NCI-H1105 treated with DMSO at 0.1 percent for 48 hours (cell line): ENCODE measurements around the gene PPIP5K1.
"Not testable (repeated sequence)": the region's sequence is repeated elsewhere in the genome, so short reads cannot be mapped to it uniquely, and the experiment has no call there.

Experiments
- DNase-seq: peaks from one replicate; lab custom pipeline; 2025; lab: John Stamatoyannopoulos, UW

Gene PPIP5K1

GRCh38 chr15:43589778-43590466 lies at the start of gene PPIP5K1:
PPIP5K1 (minus strand) TSS chr15:43590208; CDS start chr15:43584504, 5,704 bp downstream.
- DNase-seq: not testable (repeated sequence)

- DNase-seq: not testable (repeated sequence)
Measured at GRCh38 chr15:43638464-43639204, 48.6 kb upstream of the PPIP5K1 start.

GRCh38 chr15:43626937-43627336 lies 36.9 kb upstream of the PPIP5K1 start:
- not testable (repeated sequence) for DNase-seq

GRCh38 chr15:43625106-43625505 lies 35.1 kb upstream of the PPIP5K1 start:
- no peak for DNase-seq

GRCh38 chr15:43622068-43622799 lies 32.2 kb upstream of the PPIP5K1 start:
- DNase-seq: not testable (repeated sequence)

GRCh38 chr15:43618700-43619099 lies 28.7 kb upstream of the PPIP5K1 start, which contains the start of gene STRC:
STRC (minus strand) TSS chr15:43618800; CDS start chr15:43618722, 78 bp downstream.
- DNase-seq: not testable (repeated sequence)

GRCh38 chr15:43617750-43618149 lies 27.7 kb upstream of the PPIP5K1 start:
- DNase-seq: not testable (repeated sequence)

- not testable (repeated sequence) for DNase-seq
Measured at GRCh38 chr15:43602233-43602632, 12.2 kb upstream of the PPIP5K1 start.

GRCh38 chr15:43600200-43600599 lies 10.2 kb upstream of the PPIP5K1 start:
- DNase-seq: not testable (repeated sequence)

GRCh38 chr15:43599131-43599530 lies 9.1 kb upstream of the PPIP5K1 start:
- not testable (repeated sequence) for DNase-seq

- DNase-seq: not testable (repeated sequence)
Measured at GRCh38 chr15:43593328-43594190, 3.6 kb upstream of the PPIP5K1 start, which contains the start of gene CKMT1B. CKMT1B (plus strand) TSS chr15:43594027; CDS start chr15:43594219, 192 bp downstream.

GRCh38 chr15:43592841-43593240 lies 2.8 kb upstream of the PPIP5K1 start:
- not testable (repeated sequence) for DNase-seq

- DNase-seq: not testable (repeated sequence)
Measured at GRCh38 chr15:43574607-43575006, 15.4 kb downstream of the PPIP5K1 start.

GRCh38 chr15:43566615-43567014 lies 23.4 kb downstream of the PPIP5K1 start:
- DNase-seq: not testable (repeated sequence)

GRCh38 chr15:43563793-43564192 lies 26.2 kb downstream of the PPIP5K1 start:
- DNase-seq: not testable (repeated sequence)

GRCh38 chr15:43562753-43563152 lies 27.3 kb downstream of the PPIP5K1 start:
- not testable (repeated sequence) for DNase-seq

- no peak for DNase-seq
Measured at GRCh38 chr15:43552986-43553385, 37.0 kb downstream of the PPIP5K1 start.

- no peak for DNase-seq
Measured at GRCh38 chr15:43552256-43552655, 37.8 kb downstream of the PPIP5K1 start.

- no peak for DNase-seq
Measured at GRCh38 chr15:43550527-43551363, 39.3 kb downstream of the PPIP5K1 start.

- no peak for DNase-seq
Measured at GRCh38 chr15:43547539-43547938, 42.5 kb downstream of the PPIP5K1 start.
